GM18505 (cell line): ENCODE data around the gene GRK5.

ENCODE experiments used
- ATAC-seq: cut with Tn5 transposase; IDR thresholded peaks from one replicate; pipeline ENCODE4 v1.9.1; 2021; ENCODE audit not compliant: unreplicated experiment
- POLR2A ChIP-seq: IDR thresholded peaks from 4 replicates; pipeline ENCODE4 v1.6.1; 2011; ENCODE audit warnings: borderline replicate concordance; ENCODE audit not compliant: insufficient read depth, insufficient read length; ENCODE audit errors: extremely low read depth

Gene GRK5

GRCh38 chr10:119243488-119243887 is 36.1 kb downstream of the GRK5 start:
- no peak for ATAC-seq
- no peak for TF ChIP-seq POLR2A

GRCh38 chr10:119243967-119244366 is 36.6 kb downstream of the GRK5 start:
- no peak for TF ChIP-seq POLR2A
- ATAC-seq: no peak

DNA sequence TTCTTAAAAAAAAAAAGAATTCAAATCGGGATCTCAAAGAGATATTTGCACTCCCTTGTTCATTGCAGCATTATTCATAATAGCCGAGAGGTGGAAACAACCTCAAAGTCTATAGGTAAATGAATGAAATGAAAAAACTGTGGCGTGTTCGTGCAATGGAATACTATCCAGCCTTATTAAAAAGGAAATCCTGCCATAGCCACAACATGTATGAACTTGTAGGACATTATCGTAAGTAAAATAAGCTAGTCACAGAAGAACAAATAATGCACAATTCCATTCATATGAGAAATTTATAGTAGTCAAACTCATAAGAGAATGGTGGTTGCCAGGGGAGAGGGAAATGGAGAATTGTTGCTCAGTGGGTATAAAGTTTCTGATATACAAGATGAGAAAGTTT is 37.9 kb downstream of the GRK5 start:
- no peak for ATAC-seq
- TF ChIP-seq POLR2A: no peak

DNA sequence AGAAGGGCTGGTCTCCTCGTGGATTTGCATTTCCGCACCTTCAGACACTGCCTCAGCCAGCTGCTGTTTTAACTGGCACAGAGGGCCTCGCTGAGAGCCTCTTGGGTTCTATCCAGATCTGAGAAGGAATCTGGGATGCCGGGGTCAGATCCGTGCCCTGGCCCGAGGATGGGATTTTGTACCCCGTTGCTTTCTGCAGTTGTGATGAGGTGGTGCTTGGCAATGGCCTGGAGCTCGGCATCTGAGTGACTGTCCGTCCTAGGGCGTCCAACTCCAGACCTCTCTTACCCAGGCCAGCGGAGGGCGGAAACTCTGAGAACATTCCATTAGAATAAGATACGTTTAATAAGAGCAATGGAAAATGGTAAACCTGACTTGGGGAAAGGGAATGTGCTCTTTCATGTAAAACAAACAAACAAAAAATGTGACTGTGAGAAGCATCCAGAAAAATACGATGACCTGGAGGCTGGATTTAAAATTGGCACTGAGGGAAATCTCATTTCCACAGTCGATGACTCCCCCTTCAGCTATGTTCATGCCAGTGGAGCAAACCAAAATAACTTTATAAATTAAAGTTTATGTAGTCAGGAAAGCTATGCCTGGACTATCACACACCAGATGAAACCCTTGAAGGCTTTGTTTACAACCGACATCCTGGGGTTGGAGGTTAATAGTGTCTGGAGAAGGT is 39.6 kb downstream of the GRK5 start:
- no peak for TF ChIP-seq POLR2A
- ATAC-seq: no peak

GRCh38 chr10:119247550-119247894 is 40.2 kb downstream of the GRK5 start:
- ATAC-seq: no peak
- TF ChIP-seq POLR2A: no peak

- ATAC-seq: no peak
- no peak for TF ChIP-seq POLR2A
Observed at GRCh38 chr10:119248184-119248583, 40.8 kb downstream of the GRK5 start.

DNA sequence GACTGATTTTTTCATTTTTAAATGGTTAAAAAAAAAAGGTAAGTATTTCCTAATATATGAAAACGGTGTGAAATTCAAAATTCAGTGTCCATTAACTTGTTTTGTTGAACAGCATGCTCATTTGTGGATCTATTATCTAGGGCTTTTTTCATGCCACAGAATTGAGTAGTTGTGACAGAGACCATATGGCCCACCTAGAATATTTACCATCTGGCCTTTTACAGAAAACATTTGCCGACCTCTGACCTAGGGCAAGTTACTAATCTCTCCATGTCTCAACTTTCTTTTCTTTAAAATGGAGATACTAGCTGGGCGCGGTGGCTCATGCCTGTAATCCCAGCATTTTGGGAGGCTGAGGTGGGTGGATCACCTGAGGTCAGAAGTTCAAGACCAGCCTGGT is 41.3 kb downstream of the GRK5 start:
- no peak for TF ChIP-seq POLR2A
- ATAC-seq: no peak

DNA sequence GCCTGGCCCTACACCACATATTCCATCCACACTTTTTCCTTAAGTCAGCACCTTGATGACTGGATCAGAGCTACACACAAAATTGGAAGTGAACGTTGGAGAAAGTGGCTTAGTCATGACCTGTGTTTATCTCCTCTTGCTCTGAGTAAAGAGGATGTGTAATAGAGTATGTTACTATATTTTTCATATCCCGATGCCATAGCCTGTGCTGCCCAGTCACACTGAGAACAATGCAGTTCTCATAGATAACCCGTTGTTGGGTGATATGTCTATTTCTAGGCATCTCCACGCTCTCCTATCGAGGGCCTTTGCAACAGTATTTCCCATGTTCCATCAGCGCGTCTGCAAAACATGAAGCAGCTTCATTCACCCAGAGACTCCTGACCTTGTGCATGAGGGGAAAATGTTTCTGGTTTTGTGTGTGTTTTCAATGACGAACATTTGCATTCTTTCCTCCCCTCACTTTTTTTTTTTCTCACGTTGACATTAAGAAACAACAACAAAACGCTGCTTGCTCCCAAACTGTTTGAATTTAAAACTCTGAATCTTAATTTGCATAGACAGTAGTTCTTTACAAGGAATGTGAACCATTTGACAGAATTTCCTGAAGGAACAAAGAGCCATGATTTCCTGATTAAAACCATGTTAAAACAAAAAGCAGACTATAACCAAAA is 43.4 kb downstream of the GRK5 start:
- TF ChIP-seq POLR2A: no peak

DNA sequence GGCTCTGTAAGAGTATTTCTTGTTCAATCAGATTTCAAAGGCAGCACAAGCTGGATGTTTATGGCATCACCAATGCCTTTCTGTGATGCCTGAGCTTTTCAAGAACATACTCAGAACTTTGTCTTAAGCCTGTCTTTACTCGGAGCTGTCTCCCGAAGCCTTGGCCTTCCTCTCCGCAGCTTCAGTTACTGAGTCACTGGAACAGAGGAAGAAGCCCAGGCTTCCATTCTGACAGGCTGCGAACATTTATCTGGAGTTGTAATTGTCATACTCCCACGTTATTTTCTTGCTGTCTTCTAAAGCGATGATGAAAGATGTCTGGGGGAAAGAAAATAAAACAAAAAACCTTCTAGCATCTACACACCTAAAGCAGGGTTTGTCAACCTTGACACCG is 43.9 kb downstream of the GRK5 start:
- TF ChIP-seq POLR2A: no peak
- no peak for ATAC-seq

More for the DNA sequence above, 43.4 kb downstream of the GRK5 start:
- ATAC-seq: no peak

GRCh38 chr10:119252051-119252465 is 44.7 kb downstream of the GRK5 start:
- TF ChIP-seq POLR2A: no peak
- no peak for ATAC-seq

DNA sequence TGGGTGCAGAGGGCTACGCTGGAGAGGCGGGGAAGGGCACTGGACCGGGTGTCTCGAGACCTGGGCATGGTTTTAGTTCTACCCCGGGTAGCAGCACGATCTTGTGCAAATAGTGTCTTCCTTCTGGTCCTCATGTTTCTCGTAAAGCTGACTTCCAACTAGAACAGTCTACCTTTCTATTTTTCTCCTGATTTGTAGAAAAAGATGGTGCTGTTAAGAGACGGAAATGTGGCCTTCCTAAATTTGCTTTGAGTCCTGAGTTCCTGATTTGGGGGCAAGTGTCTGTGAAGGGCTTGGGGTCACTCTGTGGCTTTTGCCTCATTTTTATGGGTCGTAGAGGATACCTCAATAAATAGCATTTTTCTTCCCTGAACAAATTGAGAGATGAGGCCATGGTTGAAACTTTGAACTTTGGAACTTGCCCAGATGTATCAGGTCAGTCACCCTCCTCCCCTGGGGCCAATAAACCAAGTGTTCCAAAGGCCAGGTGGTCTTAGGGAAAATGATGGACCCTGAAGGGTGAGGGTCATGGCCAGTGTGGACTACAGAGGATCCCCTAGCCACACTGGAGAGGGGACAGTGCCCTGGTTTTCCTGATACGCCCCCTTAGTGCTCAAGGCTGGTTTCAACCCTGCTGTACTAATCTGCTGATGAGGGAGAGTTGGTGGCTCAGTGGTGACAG is 45.2 kb downstream of the GRK5 start:
- no peak for TF ChIP-seq POLR2A
- ATAC-seq: no peak

GRCh38 chr10:119253433-119254174 is 46.2 kb downstream of the GRK5 start:
- ATAC-seq: no peak

GRCh38 chr10:119254335-119254734 is 47.0 kb downstream of the GRK5 start:
- ATAC-seq: no peak
- no peak for TF ChIP-seq POLR2A

More at GRCh38 chr10:119253433-119254174, 46.2 kb downstream of the GRK5 start:
- TF ChIP-seq POLR2A: no peak
